ENCODE measurements around the gene PDHB.

GRCh38 chr3:58391156-58391865, 42.3 kb downstream of the PDHB start:
- TF ChIP-seq, protein P1, sequence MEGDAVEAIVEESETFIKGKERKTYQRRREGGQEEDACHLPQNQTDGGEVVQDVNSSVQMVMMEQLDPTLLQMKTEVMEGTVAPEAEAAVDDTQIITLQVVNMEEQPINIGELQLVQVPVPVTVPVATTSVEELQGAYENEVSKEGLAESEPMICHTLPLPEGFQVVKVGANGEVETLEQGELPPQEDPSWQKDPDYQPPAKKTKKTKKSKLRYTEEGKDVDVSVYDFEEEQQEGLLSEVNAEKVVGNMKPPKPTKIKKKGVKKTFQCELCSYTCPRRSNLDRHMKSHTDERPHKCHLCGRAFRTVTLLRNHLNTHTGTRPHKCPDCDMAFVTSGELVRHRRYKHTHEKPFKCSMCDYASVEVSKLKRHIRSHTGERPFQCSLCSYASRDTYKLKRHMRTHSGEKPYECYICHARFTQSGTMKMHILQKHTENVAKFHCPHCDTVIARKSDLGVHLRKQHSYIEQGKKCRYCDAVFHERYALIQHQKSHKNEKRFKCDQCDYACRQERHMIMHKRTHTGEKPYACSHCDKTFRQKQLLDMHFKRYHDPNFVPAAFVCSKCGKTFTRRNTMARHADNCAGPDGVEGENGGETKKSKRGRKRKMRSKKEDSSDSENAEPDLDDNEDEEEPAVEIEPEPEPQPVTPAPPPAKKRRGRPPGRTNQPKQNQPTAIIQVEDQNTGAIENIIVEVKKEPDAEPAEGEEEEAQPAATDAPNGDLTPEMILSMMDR (IDR thresholded peaks at IDR 0.05): no peak
- TF ChIP-seq POLR2A (IDR thresholded peaks at IDR 0.05): no peak

Measured in testis (tissue), 2 donors.